Measurements from ENCODE around the gene CUX1. TPM values are rescaled to one million over a fixed set of nuclear protein-coding genes. Genes with fewer than 3 reads are reported as not detected.

The CUX1 gene
- total RNA-seq, 1 donor from 2014 or later, result 66.4 TPM

- Histone ChIP-seq H3K9me3 (ENCODE audit: low read depth) (no peaks in the 10 kb centered on the region), H2AFZ (replicated peaks) (no peak overlapping the region), H3K4me3 (no peak overlapping the region), H3K9ac (no peak overlapping the region), H3K4me1 (peaks cover 3% of the 10 kb centered on the region), H3K36me3 (no peaks in the 10 kb centered on the region), H3K79me2 (ENCODE audit: low read depth) (peaks cover 75% of the 10 kb centered on the region), H4K20me1 (ENCODE audit: low read depth) (peaks cover 65% of the 10 kb centered on the region), H3K27me3 (no peaks in the 10 kb centered on the region), H3K4me2 (no peak overlapping the region), H3F3A (ENCODE audit: low read depth) (no peaks in the 10 kb centered on the region), H3K27ac (no peak overlapping the region)
- peaks cover 5% of the 10 kb centered on the region for H3K27me3 Mint-ChIP-seq (ENCODE audit: insufficient read depth, low read depth)
- no peaks in the 10 kb centered on the region for H3K36me3 Mint-ChIP-seq
- no peak overlapping the region for H3K4me3 Mint-ChIP-seq
- no peak for TF ChIP-seq EZH2phosphoT487 (IDR thresholded peaks at IDR 0.05)
- no peak for TF ChIP-seq CTCF (IDR thresholded peaks at IDR 0.05)
- no peak for TF ChIP-seq EZH2 (IDR thresholded peaks at IDR 0.05)
- no peaks in the 10 kb centered on the region for H3K9me3 Mint-ChIP-seq
- peaks cover 18% of the 10 kb centered on the region for H3K4me1 Mint-ChIP-seq
- no peak for DNase-seq (ENCODE audit: low spot score)
- no peak overlapping the region for H3K27ac Mint-ChIP-seq
Observed at GRCh38 chr7:101956130-101956529, 138.7 kb downstream of the CUX1 start.

DNA sequence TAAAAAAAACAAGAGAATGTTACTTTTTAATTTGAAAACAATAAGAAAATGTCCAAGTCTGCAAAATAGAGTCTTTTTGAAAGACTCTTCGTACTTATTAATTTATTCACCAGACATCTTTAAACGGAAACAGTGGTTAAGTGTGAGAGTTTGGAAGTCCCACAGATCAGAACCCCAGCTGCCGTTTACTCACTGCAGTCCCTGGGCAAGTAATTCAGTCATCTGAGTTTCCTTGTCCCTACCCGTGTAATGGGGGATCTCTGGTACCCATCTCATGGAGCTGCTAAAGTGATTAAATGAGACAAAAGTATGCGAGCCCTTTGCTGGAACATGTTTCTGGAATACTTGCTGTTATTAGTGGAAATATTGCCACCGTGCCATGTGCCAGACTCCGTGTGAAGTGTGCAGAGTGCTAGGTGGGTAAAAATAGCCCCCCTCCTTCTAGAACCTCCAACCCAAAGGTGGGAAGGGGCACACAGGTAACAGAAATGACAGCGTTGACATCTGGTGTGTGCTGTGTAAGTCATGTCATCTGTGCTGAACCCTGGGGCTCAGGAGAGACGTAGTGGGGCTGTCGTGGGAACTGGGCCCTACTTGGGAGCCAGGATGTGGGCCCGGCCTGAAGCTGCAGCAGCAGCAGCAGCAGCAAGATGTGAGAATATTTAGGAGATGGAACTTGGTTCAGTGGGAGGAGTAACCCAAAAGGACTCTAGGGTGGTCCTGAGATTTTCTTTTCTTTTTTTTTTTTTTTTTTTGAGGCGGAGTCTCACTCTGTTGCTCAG lies 140.5 kb downstream of the CUX1 start:
- Mint-ChIP-seq H3K27ac (peak overlapping the region; percentile 76), H3K9me3 (no peaks in the 10 kb centered on the region), H3K4me1 (peaks cover 18% of the 10 kb centered on the region), H3K27me3 (ENCODE audit: insufficient read depth, low read depth) (peaks cover 5% of the 10 kb centered on the region), H3K36me3 (no peaks in the 10 kb centered on the region), H3K4me3 (no peak overlapping the region)
- Histone ChIP-seq H3K9me3 (ENCODE audit: low read depth) (no peaks in the 10 kb centered on the region), H4K20me1 (ENCODE audit: low read depth) (peaks cover 73% of the 10 kb centered on the region), H3K4me2 (no peak overlapping the region), H3K27ac (no peak overlapping the region), H3K4me3 (no peak overlapping the region), H3F3A (ENCODE audit: low read depth) (no peaks in the 10 kb centered on the region), H3K79me2 (ENCODE audit: low read depth) (peaks cover 75% of the 10 kb centered on the region), H3K27me3 (no peaks in the 10 kb centered on the region), H2AFZ (replicated peaks) (no peak overlapping the region), H3K4me1 (peaks cover 3% of the 10 kb centered on the region), H3K9ac (no peak overlapping the region), H3K36me3 (no peaks in the 10 kb centered on the region)
- TF ChIP-seq CTCF (IDR thresholded peaks at IDR 0.05) (no peak), EZH2 (IDR thresholded peaks at IDR 0.05) (no peak), EZH2phosphoT487 (IDR thresholded peaks at IDR 0.05) (no peak)
- no peak for DNase-seq (ENCODE audit: low spot score)

DNA sequence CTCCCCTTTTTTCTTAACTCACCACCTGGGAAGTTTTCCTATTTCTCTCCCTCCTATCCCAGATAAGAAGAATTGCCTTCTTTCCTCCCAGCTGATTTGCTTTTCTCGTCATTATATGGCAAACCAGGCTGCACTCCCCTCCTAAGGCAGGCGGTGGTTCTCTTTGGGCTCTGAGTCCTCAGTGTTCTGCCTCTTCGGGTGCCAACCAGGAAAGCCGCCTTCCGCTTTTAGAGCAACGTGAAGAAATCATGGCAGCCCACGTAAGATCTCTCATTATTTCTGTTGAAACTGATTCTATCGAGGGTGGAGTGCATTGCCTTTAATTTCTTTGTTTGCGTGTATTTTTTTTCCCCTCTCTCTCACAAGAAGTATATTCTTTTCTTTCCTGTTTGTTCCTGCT lies 141.9 kb downstream of the CUX1 start:
- peaks cover 75% of the 10 kb centered on the region for H3K79me2 ChIP-seq (ENCODE audit: low read depth)
- H3K27me3 Mint-ChIP-seq (ENCODE audit: insufficient read depth, low read depth), result peaks cover 7% of the 10 kb centered on the region
- H3K4me3 ChIP-seq, result no peak overlapping the region
- no peak for DNase-seq (ENCODE audit: low spot score)
- TF ChIP-seq CTCF (IDR thresholded peaks at IDR 0.05) (no peak), EZH2 (IDR thresholded peaks at IDR 0.05) (no peak), EZH2phosphoT487 (IDR thresholded peaks at IDR 0.05) (no peak)
- H3K4me2 ChIP-seq, result no peak overlapping the region
- no peak overlapping the region for H3K9ac ChIP-seq
- peak overlapping the region; percentile 14 for H3K27ac Mint-ChIP-seq
- H3K27me3 ChIP-seq, result no peaks in the 10 kb centered on the region
- H3K4me3 Mint-ChIP-seq, result peak overlapping the region; percentile 41
- H3K27ac ChIP-seq, result no peak overlapping the region
- no peaks in the 10 kb centered on the region for H3F3A ChIP-seq (ENCODE audit: low read depth)
- no peaks in the 10 kb centered on the region for H3K36me3 ChIP-seq
- H3K36me3 Mint-ChIP-seq, result peaks cover 2% of the 10 kb centered on the region
- peaks cover 3% of the 10 kb centered on the region for H3K4me1 ChIP-seq
- H3K9me3 Mint-ChIP-seq, result no peaks in the 10 kb centered on the region
- H2AFZ ChIP-seq (replicated peaks), result no peak overlapping the region
- no peaks in the 10 kb centered on the region for H3K9me3 ChIP-seq (ENCODE audit: low read depth)
- H3K4me1 Mint-ChIP-seq, result peaks cover 19% of the 10 kb centered on the region
- peaks cover 83% of the 10 kb centered on the region for H4K20me1 ChIP-seq (ENCODE audit: low read depth)

Measured in neural progenitor cell (in vitro differentiated cells).